H9 (cell line): ENCODE results near the gene KRT6A. TPM values are rescaled to one million over a fixed set of nuclear protein-coding genes. Genes with fewer than 3 reads are reported as not detected.

Source experiments
- DNase-seq: peaks from one replicate; pipeline ENCODE4 v3.0.0-alpha.2; 2017
- H2AFZ ChIP-seq: one replicate; pipeline ENCODE4 v1.6.1; 2013; ENCODE audit warnings: mild to moderate bottlenecking, low read length, control low read depth, moderate library complexity
- H2AK5ac ChIP-seq: 2 replicates; pipeline ENCODE4 v1.6.1; 2013; ENCODE audit warnings: low read length, control low read depth, mixed read lengths; ENCODE audit not compliant: insufficient read length
- H2BK120ac ChIP-seq: one replicate; pipeline ENCODE4 v1.6.1; 2013; ENCODE audit warnings: low read depth, mild to moderate bottlenecking, low read length, control low read depth, inconsistent platforms; ENCODE audit not compliant: poor library complexity, severe bottlenecking
- H2BK12ac ChIP-seq: 2 replicates; pipeline ENCODE4 v1.6.1; 2013; ENCODE audit warnings: low read length, control low read depth, mixed read lengths, low read depth; ENCODE audit not compliant: insufficient read length
- H2BK15ac ChIP-seq: 2 replicates; pipeline ENCODE4 v1.6.1; 2013; ENCODE audit warnings: low read depth, low read length, control low read depth
- H2BK20ac ChIP-seq: one replicate; pipeline ENCODE4 v1.6.1; 2013; ENCODE audit warnings: low read depth, mild to moderate bottlenecking, low read length, control low read depth, inconsistent platforms; ENCODE audit not compliant: poor library complexity, severe bottlenecking
- H2BK5ac ChIP-seq: 2 replicates; pipeline ENCODE4 v1.6.1; 2013; ENCODE audit warnings: low read length, control low read depth, mixed read lengths; ENCODE audit not compliant: insufficient read length
- H3K14ac ChIP-seq: 2 replicates; pipeline ENCODE4 v1.6.1; 2013; ENCODE audit warnings: low read length, control low read depth; ENCODE audit not compliant: insufficient read depth
- H3K18ac ChIP-seq: 2 replicates; pipeline ENCODE4 v1.6.1; 2013; ENCODE audit warnings: low read depth, mild to moderate bottlenecking, mixed read lengths, low read length, control low read depth; ENCODE audit not compliant: insufficient read length
- H3K23ac ChIP-seq: 2 replicates; pipeline ENCODE4 v1.6.1; 2013; ENCODE audit warnings: low read length, control low read depth, mixed read lengths, low read depth; ENCODE audit not compliant: insufficient read length
- H3K23me2 ChIP-seq: 2 replicates; pipeline ENCODE4 v1.6.1; 2013; ENCODE audit warnings: low read depth, mild to moderate bottlenecking, mixed read lengths, low read length, control low read depth; ENCODE audit not compliant: insufficient read length, poor library complexity, severe bottlenecking
- H3K27ac ChIP-seq: 2 replicates; pipeline ENCODE4 v1.5.1; 2013; ENCODE audit warnings: low read length, control low read depth, mixed read lengths, low read depth; ENCODE audit not compliant: insufficient read length
- H3K27me3 ChIP-seq: 2 replicates; pipeline ENCODE4 v1.6.1; 2013; ENCODE audit warnings: low read length, control low read depth, inconsistent platforms; ENCODE audit not compliant: insufficient read depth
- H3K4ac ChIP-seq: 2 replicates; pipeline ENCODE4 v1.6.1; 2013; ENCODE audit warnings: low read depth, mild to moderate bottlenecking, control low read depth, inconsistent platforms, low read length, moderate library complexity
- H3K4me1 ChIP-seq: 2 replicates; pipeline ENCODE4 v1.6.1; 2013; ENCODE audit warnings: low read length, control low read depth, inconsistent platforms; ENCODE audit not compliant: insufficient read depth
- H3K4me2 ChIP-seq: 2 replicates; pipeline ENCODE4 v1.6.1; 2013; ENCODE audit warnings: low read length, control low read depth, mixed read lengths; ENCODE audit not compliant: insufficient read length, insufficient read depth
- H3K56ac ChIP-seq: 2 replicates; pipeline ENCODE4 v1.6.1; 2013; ENCODE audit warnings: low read depth, mild to moderate bottlenecking, mixed read lengths, low read length, control low read depth; ENCODE audit not compliant: insufficient read length
- H3K79me1 ChIP-seq: 2 replicates; pipeline ENCODE4 v1.6.1; 2013; ENCODE audit warnings: low read depth, mild to moderate bottlenecking, moderate library complexity, low read length, control low read depth, inconsistent platforms; ENCODE audit not compliant: insufficient read depth, poor library complexity, severe bottlenecking
- H3K79me2 ChIP-seq: 2 replicates; pipeline ENCODE4 v1.6.1; 2013; ENCODE audit warnings: low read length, control low read depth, inconsistent platforms; ENCODE audit not compliant: insufficient read depth
- H3K9ac ChIP-seq: 2 replicates; pipeline ENCODE4 v1.6.1; 2013; ENCODE audit warnings: low read length, control low read depth, mixed read lengths; ENCODE audit not compliant: insufficient read length; ENCODE audit errors: extremely low read depth
- H3K9me3 ChIP-seq: one replicate; pipeline ENCODE4 v1.6.1; 2013; ENCODE audit warnings: low read depth, low read length, inconsistent platforms; ENCODE audit not compliant: control insufficient read depth
- H3T11ph ChIP-seq: one replicate; pipeline ENCODE4 v1.6.1; 2013; ENCODE audit warnings: mild to moderate bottlenecking, low read length, control low read depth, inconsistent platforms
- H4K20me1 ChIP-seq: one replicate; pipeline ENCODE4 v1.6.1; 2013; ENCODE audit not compliant: control insufficient read depth, insufficient read length, insufficient read depth
- H4K5ac ChIP-seq: 2 replicates; pipeline ENCODE4 v1.6.1; 2013; ENCODE audit warnings: low read depth, mild to moderate bottlenecking, mixed read lengths, low read length, control low read depth; ENCODE audit not compliant: insufficient read length
- H4K8ac ChIP-seq: replicated peaks from 2 replicates; pipeline ENCODE4 v1.6.1; 2013; ENCODE audit warnings: low read length, control low read depth, mixed read lengths, low read depth; ENCODE audit not compliant: insufficient read length
- H4K91ac ChIP-seq: 2 replicates; pipeline ENCODE4 v1.6.1; 2013; ENCODE audit warnings: low read depth, mild to moderate bottlenecking, moderate library complexity, mixed read lengths, low read length, control low read depth; ENCODE audit not compliant: insufficient read length
- H3K27ac Mint-ChIP-seq, 3 experiments: 2 replicates in 2 of 3; 3 replicates in 1 of 3; pipeline ENCODE4 v1.8.0; 2020 to 2021; ENCODE audit warnings: mixed read lengths in 3 of 3, mild to moderate bottlenecking in 1 of 3, moderate library complexity in 1 of 3
- H3K27me3 Mint-ChIP-seq: 2 replicates; pipeline ENCODE4 v1.8.0; 2021; ENCODE audit warnings: low read depth, mild to moderate bottlenecking, moderate library complexity, mixed read lengths
- H3K36me3 Mint-ChIP-seq, 3 experiments: 2 replicates in 2 of 3; 3 replicates in 1 of 3; pipeline ENCODE4 v1.8.0; 2020 to 2021; ENCODE audit warnings: low read depth in 3 of 3, mixed read lengths in 3 of 3; ENCODE audit not compliant: insufficient read depth in 1 of 3
- H3K4me1 Mint-ChIP-seq, 2 experiments: 2 replicates each; pipeline ENCODE4 v1.8.0; 2020; ENCODE audit warnings: mixed read lengths in 2 of 2
- H3K4me3 Mint-ChIP-seq, 2 experiments: 2 replicates in 1 of 2; 3 replicates in 1 of 2; pipeline ENCODE4 v1.8.0; 2020 to 2021; ENCODE audit warnings: mild to moderate bottlenecking in 2 of 2, mixed read lengths in 2 of 2, moderate library complexity in 1 of 2
- H3K9me3 Mint-ChIP-seq, 2 experiments: 2 replicates in 1 of 2; 3 replicates in 1 of 2; pipeline ENCODE4 v1.8.0; 2020; ENCODE audit warnings: mild to moderate bottlenecking in 2 of 2, mixed read lengths in 2 of 2, moderate library complexity in 1 of 2
- WGBS: extraction: QIAGEN DNeasy Blood & Tissue Kit; methylation state at CpG from one replicate; pipeline ENCODE4 v1.1.7; 2013; ENCODE audit warnings: missing lambda C conversion rate, low lambda C conversion rate, mixed read lengths; ENCODE audit not compliant: insufficient read length; ENCODE audit errors: extremely low coverage; 5-methylcytosine and 5-hydroxymethylcytosine counted together
- total RNA-seq: library from RNA; stranded (reverse); gene quantifications from 2 replicates; pipeline ENCODE4 v1.2.1, GENCODE V29; 2021
- TF ChIP-seq, protein P1 (sequence below): fragments of 200-600 bp; sonication (generic); conservative IDR thresholded peaks from 3 replicates; pipeline ENCODE4 v1.8.0; 2021; ENCODE audit warnings: antibody characterized with exemption, mild to moderate bottlenecking

Gene KRT6A
- total RNA-seq, 1 experiment from 2014 or later = not detected

DNA sequence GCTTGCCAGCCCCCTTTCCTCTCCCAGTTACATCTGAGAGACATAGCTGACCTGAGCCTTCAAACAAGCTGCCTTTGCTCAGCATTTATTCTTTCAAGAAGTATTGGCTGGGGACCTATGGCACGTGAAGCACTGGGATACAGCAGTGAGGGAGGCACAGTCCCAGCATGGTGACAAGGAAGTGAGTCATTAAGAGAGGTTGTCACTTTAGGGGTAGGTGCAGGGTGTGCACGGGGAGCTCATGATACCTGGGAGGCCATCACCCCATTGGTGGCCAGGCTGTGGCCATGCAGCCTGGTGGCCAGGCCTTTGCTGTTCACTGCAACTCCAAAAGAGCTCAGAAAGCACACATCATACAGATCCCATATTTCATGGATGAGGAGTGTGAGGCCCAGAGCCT, 53.2 kb downstream of the KRT6A start:
- H4K20me1 ChIP-seq = no peaks in the 10 kb centered on the region
- no peak overlapping the region for H3K56ac ChIP-seq
- H3K27ac ChIP-seq = no peak overlapping the region
- no peak overlapping the region for H3K23ac ChIP-seq
- H2BK12ac ChIP-seq = no peak overlapping the region
- no peak overlapping the region for H4K8ac ChIP-seq
- no peaks in the 10 kb centered on the region for H3K23me2 ChIP-seq
- TF ChIP-seq, protein P1, sequence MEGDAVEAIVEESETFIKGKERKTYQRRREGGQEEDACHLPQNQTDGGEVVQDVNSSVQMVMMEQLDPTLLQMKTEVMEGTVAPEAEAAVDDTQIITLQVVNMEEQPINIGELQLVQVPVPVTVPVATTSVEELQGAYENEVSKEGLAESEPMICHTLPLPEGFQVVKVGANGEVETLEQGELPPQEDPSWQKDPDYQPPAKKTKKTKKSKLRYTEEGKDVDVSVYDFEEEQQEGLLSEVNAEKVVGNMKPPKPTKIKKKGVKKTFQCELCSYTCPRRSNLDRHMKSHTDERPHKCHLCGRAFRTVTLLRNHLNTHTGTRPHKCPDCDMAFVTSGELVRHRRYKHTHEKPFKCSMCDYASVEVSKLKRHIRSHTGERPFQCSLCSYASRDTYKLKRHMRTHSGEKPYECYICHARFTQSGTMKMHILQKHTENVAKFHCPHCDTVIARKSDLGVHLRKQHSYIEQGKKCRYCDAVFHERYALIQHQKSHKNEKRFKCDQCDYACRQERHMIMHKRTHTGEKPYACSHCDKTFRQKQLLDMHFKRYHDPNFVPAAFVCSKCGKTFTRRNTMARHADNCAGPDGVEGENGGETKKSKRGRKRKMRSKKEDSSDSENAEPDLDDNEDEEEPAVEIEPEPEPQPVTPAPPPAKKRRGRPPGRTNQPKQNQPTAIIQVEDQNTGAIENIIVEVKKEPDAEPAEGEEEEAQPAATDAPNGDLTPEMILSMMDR = no peak
- H3K27ac Mint-ChIP-seq = no peak overlapping the region
- no peaks in the 10 kb centered on the region for H3K79me1 ChIP-seq
- H2AK5ac ChIP-seq = no peak overlapping the region
- H3K36me3 Mint-ChIP-seq = no peaks in the 10 kb centered on the region
- no peak overlapping the region for H2BK5ac ChIP-seq
- H2BK15ac ChIP-seq = no peak overlapping the region
- H3K9ac ChIP-seq = no peak overlapping the region
- H2AFZ ChIP-seq = no peak overlapping the region
- H4K5ac ChIP-seq = no peak overlapping the region
- no peaks in the 10 kb centered on the region for H3K27me3 ChIP-seq
- H2BK20ac ChIP-seq = no peak overlapping the region
- no peak overlapping the region for H3K14ac ChIP-seq
- WGBS = no CpG with 5 or more reads among the region's 2 CpGs
- H3K79me2 ChIP-seq = no peaks in the 10 kb centered on the region
- H3T11ph ChIP-seq = no peak overlapping the region
- no peak overlapping the region for H3K4ac ChIP-seq
- H3K4me3 Mint-ChIP-seq = no peak overlapping the region
- 0 out of 2 replicates have a peak, but pooled peaks cover 2% of the 10 kb centered on the region for H3K4me1 ChIP-seq
- DNase-seq = no peak
- peaks cover 20 to 27% of the 10 kb centered on the region in 2 experiments for H3K4me1 Mint-ChIP-seq
- no peaks in the 10 kb centered on the region for H3K9me3 ChIP-seq
- H4K91ac ChIP-seq = no peak overlapping the region
- H3K9me3 Mint-ChIP-seq = no peaks in the 10 kb centered on the region
- H2BK120ac ChIP-seq = no peak overlapping the region
- no peak overlapping the region for H3K18ac ChIP-seq
- peaks cover 3% of the 10 kb centered on the region for H3K27me3 Mint-ChIP-seq
- H3K4me2 ChIP-seq = no peak overlapping the region
